Transverse colon (tissue), 4 donors: ENCODE results near the gene XRCC5.

Source experiments
- CTCF ChIP-seq, 5 experiments: fragments of 200-600 bp in 3 of 5; fragments of 450-650 bp in 2 of 5; sonication (generic) in 3 of 5; IDR thresholded peaks; 1 replicate in 2 of 5; 2 replicates in 3 of 5; pipeline ENCODE4 v1.5.1; 2016 to 2017; ENCODE audit warnings: antibody characterized with exemption in 5 of 5, inconsistent platforms in 3 of 5, mild to moderate bottlenecking in 2 of 5, moderate library complexity in 1 of 5
- EP300 ChIP-seq: sonication (generic); formaldehyde crosslinking; IDR thresholded peaks from one replicate; pipeline ENCODE4 v1.6.1; 2017; ENCODE audit warnings: antibody characterized with exemption, low read depth
- POLR2A ChIP-seq: fragments of 450-650 bp; IDR thresholded peaks from one replicate; pipeline ENCODE4 v1.6.1; 2016; ENCODE audit warnings: antibody characterized with exemption, mild to moderate bottlenecking, moderate library complexity
- POLR2AphosphoS5 ChIP-seq, 3 donors: sonication (generic); formaldehyde crosslinking; IDR thresholded peaks; one replicate each; pipeline ENCODE4 v1.6.1; 2016; ENCODE audit warnings: antibody characterized with exemption in 3 of 3

- TF ChIP-seq CTCF (IDR thresholded peaks at IDR 0.05): no peak
- no peak for TF ChIP-seq POLR2A
- no peak for TF ChIP-seq EP300
- TF ChIP-seq POLR2AphosphoS5 (IDR thresholded peaks at IDR 0.05): no peak
Observed at GRCh38 chr2:216142540-216142939, 33.4 kb downstream of the XRCC5 start.
